OCI-LY7 (cell line): Measurements from ENCODE around the gene PDILT. TPM values are rescaled to one million over a fixed set of nuclear protein-coding genes. Genes with fewer than 3 reads are reported as not detected.

Source experiments
- BruUV-seq: library from RNA; stranded (reverse); fragments of 400-500 nt; replicated peaks from 2 replicates; lab custom pipeline; 2021; lab: Mats Ljungman, UMichigan
- CTCF ChIA-PET: fragments of 300-600 bp; sonication (Branson Sonifier 250); formaldehyde crosslinking; loops from one replicate; lab custom pipeline; 2022; ENCODE audit warnings: antibody characterized with exemption; ENCODE audit not compliant: unreplicated experiment; lab: Charles Lee
- POLR2A ChIA-PET: fragments of 300-600 bp; sonication (Branson Sonifier 250); formaldehyde crosslinking; loops from one replicate; lab custom pipeline; 2022; ENCODE audit warnings: antibody characterized with exemption; lab: Charles Lee
- DNase-seq: peaks from one replicate; pipeline ENCODE4 v3.0.0-alpha.2; 2015; ENCODE audit warnings: low spot score
- H2AFZ ChIP-seq: fragments of 200-600 bp; sonication (generic), shearing (Covaris generic); 2 replicates; pipeline ENCODE4 v1.6.1; 2014; ENCODE audit warnings: mild to moderate bottlenecking, antibody characterized with exemption, low read length, moderate library complexity
- H3K27ac ChIP-seq: fragments of 200-600 bp; sonication (generic); 2 replicates; pipeline ENCODE4 v1.5.1; 2014; ENCODE audit warnings: mixed run types, low read depth, mild to moderate bottlenecking, moderate library complexity, low read length, inconsistent platforms; ENCODE audit not compliant: poor library complexity, severe bottlenecking
- H3K36me3 ChIP-seq: fragments of 200-600 bp; sonication (generic); 2 replicates; pipeline ENCODE4 v1.6.1; 2014; ENCODE audit warnings: mild to moderate bottlenecking, antibody characterized with exemption, low read length, moderate library complexity, mixed read lengths; ENCODE audit not compliant: insufficient read depth
- H3K4me1 ChIP-seq: fragments of 200-600 bp; sonication (generic); 2 replicates; pipeline ENCODE4 v1.5.1; 2014; ENCODE audit warnings: mild to moderate bottlenecking, low read length; ENCODE audit not compliant: insufficient read depth, poor library complexity, severe bottlenecking
- H3K4me2 ChIP-seq: fragments of 200-600 bp; sonication (generic); 2 replicates; pipeline ENCODE4 v1.6.1; 2014; ENCODE audit warnings: mild to moderate bottlenecking, low read length
- H3K4me3 ChIP-seq: fragments of 200-600 bp; sonication (generic); 2 replicates; pipeline ENCODE4 v1.5.1; 2014; ENCODE audit warnings: mild to moderate bottlenecking, low read depth, low read length; ENCODE audit not compliant: poor library complexity, severe bottlenecking
- H3K79me2 ChIP-seq: fragments of 200-600 bp; sonication (generic); 2 replicates; pipeline ENCODE4 v1.6.1; 2016; ENCODE audit warnings: low read depth, mild to moderate bottlenecking, low read length, moderate library complexity, mixed read lengths; ENCODE audit not compliant: insufficient read depth
- H3K9me2 ChIP-seq: fragments of 200-600 bp; sonication (generic); 2 replicates; pipeline ENCODE4 v1.6.1; 2016; ENCODE audit warnings: mild to moderate bottlenecking, low read length, mixed read lengths; ENCODE audit not compliant: insufficient read depth
- H3K9me3 ChIP-seq: fragments of 200-600 bp; sonication (generic); 2 replicates; pipeline ENCODE4 v1.6.1; 2014; ENCODE audit warnings: mild to moderate bottlenecking, mixed run types, low read length, mixed read lengths
- H4K20me1 ChIP-seq: fragments of 200-600 bp; sonication (generic); 2 replicates; pipeline ENCODE4 v1.6.1; 2014; ENCODE audit warnings: mild to moderate bottlenecking, antibody characterized with exemption, low read length, moderate library complexity, mixed read lengths; ENCODE audit not compliant: insufficient read depth
- CTCF ChIP-seq: fragments of 200-600 bp; sonication (generic); conservative IDR thresholded peaks from 2 replicates; pipeline ENCODE4 v1.5.1; 2014; ENCODE audit warnings: mild to moderate bottlenecking, antibody characterized with exemption, low read length, moderate library complexity, mixed read lengths
- EZH2phosphoT487 ChIP-seq: fragments of 200-600 bp; sonication (generic); IDR thresholded peaks from 2 replicates; pipeline ENCODE4 v1.6.1; 2018; ENCODE audit warnings: low read depth, borderline replicate concordance, mild to moderate bottlenecking, mixed run types, antibody characterized with exemption, low read length, moderate library complexity, mixed read lengths
- intact Hi-C: fragments of 100-400 bp; cut with micrococcal nuclease; formaldehyde crosslinking; loops from one replicate; pipeline ENCODE4 v1.10.0; 2022; ENCODE audit not compliant: unreplicated experiment
- total RNA-seq, 2 experiments: library from RNA; depleted of rRNA in 1 of 2; stranded (reverse); fragments of >200 nt in 1 of 2; shearing (Covaris generic) in 1 of 2; gene quantifications; 2 replicates each; pipeline ENCODE4 v1.2.3, GENCODE V29; 2014 to 2022

PDILT gene
- total RNA-seq, 2 experiments from 2014 or later: not detected

- no peaks in the 10 kb centered on the region for H3K36me3 ChIP-seq
- TF ChIP-seq EZH2phosphoT487: no peak
- no peak for TF ChIP-seq CTCF
- no peaks in the 10 kb centered on the region for H3K9me3 ChIP-seq
- H3K27ac ChIP-seq: no peak overlapping the region
- BruUV-seq: no TSS peak
- no peak overlapping the region for H3K4me3 ChIP-seq
- H2AFZ ChIP-seq: no peak overlapping the region
- no peak overlapping the region for H3K4me2 ChIP-seq
- CTCF ChIA-PET: no interaction called here
- no peaks in the 10 kb centered on the region for H3K79me2 ChIP-seq
- no peak for DNase-seq
- no peaks in the 10 kb centered on the region for H3K9me2 ChIP-seq
- intact Hi-C loops: loop anchor here (5.0 kb wide), 1 partner anchor 823 kb away; the partner anchor contains the start of gene VPS35L
- POLR2A ChIA-PET: no interaction called here
- H4K20me1 ChIP-seq: no peaks in the 10 kb centered on the region
- no peaks in the 10 kb centered on the region for H3K4me1 ChIP-seq
These were observed 23.8 kb downstream of the PDILT start for GRCh38 chr16:20380782-20381181.

- CTCF ChIA-PET: no interaction called here
- no peaks in the 10 kb centered on the region for H3K4me1 ChIP-seq
- H3K4me3 ChIP-seq: no peak overlapping the region
- no peaks in the 10 kb centered on the region for H3K36me3 ChIP-seq
- intact Hi-C loops: no loop called here
- no peak overlapping the region for H2AFZ ChIP-seq
- no peak for TF ChIP-seq CTCF
- no peak for TF ChIP-seq EZH2phosphoT487
- no peak overlapping the region for H3K4me2 ChIP-seq
- DNase-seq: no peak
- no peaks in the 10 kb centered on the region for H3K79me2 ChIP-seq
- H3K9me2 ChIP-seq: no peaks in the 10 kb centered on the region
- POLR2A ChIA-PET: no interaction called here
- H4K20me1 ChIP-seq: no peaks in the 10 kb centered on the region
- no peak overlapping the region for H3K27ac ChIP-seq
- H3K9me3 ChIP-seq: no peaks in the 10 kb centered on the region
- no TSS peak for BruUV-seq
These were observed 27.4 kb downstream of the PDILT start for GRCh38 chr16:20377181-20377580.

GRCh38 chr16:20372701-20373100 lies 31.8 kb downstream of the PDILT start:
- CTCF ChIA-PET: no interaction called here
- Histone ChIP-seq H3K4me1 (no peaks in the 10 kb centered on the region), H3K27ac (no peak overlapping the region), H2AFZ (no peak overlapping the region), H4K20me1 (no peaks in the 10 kb centered on the region), H3K4me2 (no peak overlapping the region), H3K36me3 (no peaks in the 10 kb centered on the region), H3K4me3 (no peak overlapping the region), H3K79me2 (no peaks in the 10 kb centered on the region), H3K9me3 (no peaks in the 10 kb centered on the region), H3K9me2 (no peaks in the 10 kb centered on the region)
- POLR2A ChIA-PET: no interaction called here
- BruUV-seq: no TSS peak
- TF ChIP-seq CTCF: no peak
- TF ChIP-seq EZH2phosphoT487: no peak
- intact Hi-C loops: no loop called here
- DNase-seq: no peak
